HG02943 (cell line): ENCODE data around the gene TBC1D26.
"Not testable (repeated sequence)": the region's sequence is repeated elsewhere in the genome, so short reads cannot be mapped to it uniquely, and the experiment has no call there.

Experiments
- ATAC-seq: cut with Tn5 transposase; IDR thresholded peaks from one replicate; pipeline ENCODE4 v1.9.1; 2021; ENCODE audit warnings: mild to moderate bottlenecking, low read depth, moderate library complexity; ENCODE audit not compliant: unreplicated experiment

The TBC1D26 gene

DNA sequence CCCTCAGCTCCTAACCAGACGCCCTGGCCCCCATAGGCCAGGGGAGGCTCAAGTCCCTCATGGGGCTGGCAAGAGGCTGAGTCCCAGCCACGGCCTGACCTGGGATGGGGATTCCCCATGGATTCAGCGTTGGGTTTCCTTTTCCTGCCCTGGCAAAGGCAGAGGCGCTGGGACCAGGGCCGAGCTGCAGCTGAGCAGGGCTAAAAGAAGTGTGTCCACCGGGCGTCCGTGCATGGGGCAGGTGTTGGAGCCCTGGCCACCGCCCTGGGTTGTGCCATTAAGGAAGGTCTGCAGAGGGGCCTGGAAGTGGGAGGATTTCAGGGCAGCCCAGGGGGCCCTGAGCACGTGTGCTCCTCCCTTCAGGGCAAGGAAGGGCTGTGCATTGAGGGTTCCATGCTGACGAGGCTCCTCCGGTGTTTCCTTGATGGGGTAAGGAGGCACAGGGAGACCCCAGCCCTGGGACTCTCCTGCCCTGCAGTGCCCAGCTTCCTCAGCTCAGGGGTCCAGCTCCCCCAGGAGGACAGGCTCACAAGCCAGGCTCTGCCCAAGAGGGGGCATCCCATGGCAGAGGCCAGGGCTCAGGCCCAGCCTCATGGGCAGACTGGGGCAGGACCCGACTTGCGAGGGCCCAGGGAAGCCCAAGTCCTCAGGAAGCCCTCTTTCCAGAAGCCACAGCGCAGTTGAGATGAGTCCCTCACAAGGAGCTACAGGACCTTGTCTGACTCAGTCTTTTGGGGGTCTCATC lies 10.1 kb downstream of the TBC1D26 start:
- no peak for ATAC-seq

DNA sequence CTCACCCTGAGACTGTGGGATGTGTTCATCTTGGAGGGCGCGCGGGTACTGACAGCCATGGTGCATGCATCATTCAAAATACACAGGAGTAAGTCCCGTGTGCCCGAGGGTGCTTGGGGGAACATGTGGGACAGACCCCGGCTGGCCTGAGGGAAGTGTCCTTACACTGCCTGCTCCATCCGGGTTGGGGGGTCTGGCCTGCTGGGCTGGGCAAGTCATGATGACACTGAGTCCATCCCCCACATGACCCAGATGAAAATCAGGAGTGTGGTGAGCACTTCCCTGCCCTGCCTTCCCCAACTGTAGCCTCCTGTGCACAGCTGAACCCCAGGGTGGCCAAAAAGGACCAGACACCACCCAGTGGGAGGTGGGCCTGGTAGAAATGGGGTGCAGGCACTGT lies 10.8 kb downstream of the TBC1D26 start:
- ATAC-seq: no peak

DNA sequence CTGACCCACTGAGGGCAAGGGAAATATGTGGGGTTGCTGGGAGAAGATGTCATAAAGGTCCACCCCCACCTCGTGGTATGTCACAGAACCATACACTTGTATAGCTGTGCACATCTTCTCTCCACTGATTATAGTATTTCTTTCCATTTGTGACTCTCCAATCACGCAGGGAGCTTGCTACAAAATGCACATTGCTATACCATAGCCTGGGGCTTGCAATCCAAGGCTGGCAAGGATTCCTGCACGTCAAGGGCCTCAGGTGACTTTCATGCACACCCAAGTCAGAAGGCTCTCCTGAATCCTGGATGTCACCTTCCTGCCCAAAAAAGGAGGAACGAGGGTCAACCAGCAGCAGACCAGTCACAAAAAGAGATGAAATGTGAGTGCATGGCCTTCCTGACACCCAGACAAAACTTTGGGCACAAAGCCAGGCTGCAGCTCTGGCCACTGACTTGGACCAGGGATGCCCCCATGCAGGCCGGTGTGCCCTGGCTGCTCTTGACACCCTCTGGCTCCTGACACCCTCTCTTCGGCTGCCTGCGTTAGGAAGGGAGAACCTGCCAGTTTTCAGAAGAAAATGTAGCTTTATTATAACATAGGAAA lies 12.1 kb downstream of the TBC1D26 start:
- ATAC-seq: no peak

DNA sequence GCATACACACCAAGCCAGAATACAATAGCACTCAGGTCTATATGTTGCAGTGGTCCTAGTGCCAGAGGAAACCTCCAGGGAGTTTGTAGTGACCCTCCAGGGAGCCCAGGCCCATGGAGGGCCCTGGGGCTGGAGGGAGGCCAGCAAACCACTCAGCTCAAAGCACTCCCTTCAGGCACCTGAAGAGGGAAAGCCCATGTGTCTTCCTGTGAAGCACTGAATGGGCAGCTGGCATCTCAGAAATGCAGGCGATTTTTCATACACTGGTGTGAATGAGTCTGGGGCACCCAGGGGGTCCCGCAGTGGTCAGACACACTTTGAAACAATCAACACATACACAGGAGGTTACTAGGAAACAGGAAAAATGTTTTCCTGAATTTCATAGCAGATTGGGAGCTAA lies 12.8 kb downstream of the TBC1D26 start:
- ATAC-seq: no peak

DNA sequence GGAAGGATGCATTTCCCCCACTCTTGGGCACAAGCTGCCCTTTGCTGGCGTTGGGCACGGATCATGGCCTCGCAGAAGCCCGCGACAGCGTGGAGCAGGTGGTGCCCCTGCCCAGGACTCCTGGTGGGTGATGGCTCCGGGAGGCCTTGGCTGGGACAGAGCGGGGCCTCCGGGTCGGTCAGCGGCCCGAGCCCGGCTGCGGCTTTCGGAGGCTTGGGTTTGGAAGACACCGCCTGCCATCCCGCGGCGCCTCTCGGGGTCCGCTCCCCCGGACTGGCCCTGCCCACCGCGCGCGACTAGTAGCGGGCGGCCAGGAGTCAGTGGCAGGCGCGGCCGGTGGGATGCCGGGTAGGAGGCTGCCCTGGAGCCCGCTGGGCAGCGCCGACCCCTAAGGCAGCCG lies 17.3 kb downstream of the TBC1D26 start:
- not testable (repeated sequence) for ATAC-seq

DNA sequence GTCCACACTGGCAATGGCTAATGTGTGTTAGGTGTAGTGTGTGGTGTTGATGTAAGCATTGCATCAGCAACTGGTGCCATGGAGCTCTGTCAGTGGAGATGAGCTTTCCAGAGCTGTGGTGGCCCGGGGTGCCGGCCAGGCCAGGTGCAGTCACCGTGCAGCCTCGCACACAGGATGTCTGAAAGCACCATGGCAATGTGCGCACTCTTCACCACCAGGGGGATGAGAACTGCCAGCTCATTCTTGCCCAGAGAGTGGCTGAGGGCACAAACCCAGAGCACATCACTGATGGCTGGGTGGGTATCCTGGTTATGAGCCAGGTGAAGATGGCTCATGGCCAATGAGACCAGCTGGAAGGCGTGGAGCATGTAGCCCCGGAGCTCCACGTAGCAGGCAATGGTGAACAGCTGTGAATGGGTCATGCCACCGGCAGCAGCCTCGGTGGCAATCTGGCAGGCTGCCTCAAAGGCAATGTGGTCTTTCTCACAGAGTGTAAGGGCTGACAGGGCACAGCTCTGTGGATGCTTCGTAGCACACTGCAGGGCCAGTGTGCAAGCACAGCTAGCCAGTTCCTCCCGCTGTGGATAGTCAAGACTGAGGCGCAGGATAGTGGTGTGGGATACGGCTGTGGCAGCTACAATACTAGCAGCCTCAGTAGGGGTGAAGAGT lies 36.9 kb downstream of the TBC1D26 start:
- ATAC-seq: not testable (repeated sequence)

DNA sequence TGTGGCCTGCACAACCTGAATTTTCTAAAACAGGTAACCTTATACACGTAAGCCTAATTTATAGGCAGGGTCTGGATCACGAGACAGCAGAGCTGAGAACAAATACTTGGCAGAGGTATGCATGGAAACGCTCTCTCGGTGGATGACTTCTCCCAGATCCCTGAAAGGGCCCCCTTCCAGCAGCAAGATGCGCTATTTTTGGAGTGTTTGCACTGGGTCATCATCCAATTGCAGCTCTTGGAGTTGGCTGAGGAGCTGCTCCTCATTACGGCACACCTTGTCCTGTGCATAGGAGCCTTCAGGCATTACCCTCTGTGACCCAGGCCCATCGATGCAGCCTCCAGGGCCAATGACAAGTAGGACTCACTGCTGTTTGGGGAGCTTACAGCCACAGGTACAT lies 38.6 kb downstream of the TBC1D26 start:
- ATAC-seq: not testable (repeated sequence)

DNA sequence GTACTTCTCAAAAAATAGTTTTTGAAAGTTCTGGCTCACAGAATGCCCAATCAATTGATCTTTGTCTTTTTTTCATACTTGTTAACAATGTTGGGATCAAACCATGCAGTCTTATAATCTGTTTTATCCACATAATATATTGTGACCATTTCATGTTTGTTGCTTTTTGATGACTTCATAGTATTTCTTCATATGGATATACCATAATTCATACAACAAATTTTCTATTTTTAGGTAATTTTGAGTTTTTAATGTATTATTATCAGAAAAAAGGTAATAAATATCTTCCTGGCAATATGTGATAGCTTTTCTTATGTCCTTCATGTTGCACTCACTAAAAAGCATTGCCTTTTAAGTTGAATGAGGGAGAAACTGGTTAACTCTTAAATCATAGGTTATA lies 44.8 kb downstream of the TBC1D26 start:
- no peak for ATAC-seq

DNA sequence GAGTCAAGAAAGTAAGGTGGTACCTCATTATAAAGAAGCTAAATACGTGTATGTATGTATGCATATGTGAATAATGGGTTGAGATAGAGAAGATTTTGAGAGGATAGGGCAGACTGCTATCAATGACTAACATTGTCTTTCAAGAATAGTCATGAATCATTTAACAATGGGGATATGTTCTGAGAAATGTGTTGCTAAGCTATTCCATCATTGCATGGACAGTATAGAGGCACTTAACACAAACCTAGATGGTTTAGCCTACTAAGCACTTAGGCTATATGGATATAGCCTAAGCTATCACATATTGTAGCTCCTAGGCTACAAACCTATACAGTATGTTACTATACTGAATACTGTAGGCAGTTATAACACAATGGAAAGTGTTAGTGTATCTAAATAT lies 45.2 kb downstream of the TBC1D26 start:
- no peak for ATAC-seq

DNA sequence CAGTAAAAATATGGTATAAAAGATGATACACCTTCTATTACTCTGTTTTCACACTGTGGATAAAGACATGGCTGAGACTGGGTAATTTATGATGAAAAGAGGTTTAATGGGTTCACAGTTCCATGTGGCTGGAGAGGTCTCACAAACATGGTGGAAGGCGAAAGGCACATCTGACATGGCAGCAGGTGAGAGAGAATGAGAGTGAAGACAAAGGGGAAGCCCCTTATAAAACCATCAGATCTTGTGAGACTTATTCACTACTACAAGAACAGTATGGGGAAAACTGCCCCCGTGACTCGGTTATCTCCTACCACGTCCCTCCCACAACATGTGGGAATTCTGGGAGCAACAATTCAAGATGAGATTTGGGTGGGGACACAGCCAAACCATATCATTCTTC lies 45.6 kb downstream of the TBC1D26 start:
- no peak for ATAC-seq

DNA sequence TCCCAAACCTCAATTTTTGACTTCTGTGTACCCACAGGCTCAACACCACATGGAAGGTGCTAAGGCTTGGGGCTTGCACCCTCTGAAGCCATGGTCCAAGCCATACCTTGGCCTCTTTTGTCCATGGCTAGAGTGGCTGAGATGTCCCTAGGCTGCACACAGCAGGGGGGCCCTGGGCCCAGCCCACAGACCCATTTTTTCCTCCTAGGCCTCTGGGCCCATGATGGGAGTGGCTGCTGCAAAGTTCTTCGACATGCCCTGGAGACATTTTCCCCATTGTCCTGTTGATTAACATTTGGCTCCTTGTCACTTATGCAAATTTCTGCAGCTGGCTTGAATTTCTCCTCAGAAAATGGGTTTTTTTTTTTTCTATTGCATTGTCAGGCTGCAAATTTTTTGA lies 47.0 kb downstream of the TBC1D26 start:
- ATAC-seq: no peak

DNA sequence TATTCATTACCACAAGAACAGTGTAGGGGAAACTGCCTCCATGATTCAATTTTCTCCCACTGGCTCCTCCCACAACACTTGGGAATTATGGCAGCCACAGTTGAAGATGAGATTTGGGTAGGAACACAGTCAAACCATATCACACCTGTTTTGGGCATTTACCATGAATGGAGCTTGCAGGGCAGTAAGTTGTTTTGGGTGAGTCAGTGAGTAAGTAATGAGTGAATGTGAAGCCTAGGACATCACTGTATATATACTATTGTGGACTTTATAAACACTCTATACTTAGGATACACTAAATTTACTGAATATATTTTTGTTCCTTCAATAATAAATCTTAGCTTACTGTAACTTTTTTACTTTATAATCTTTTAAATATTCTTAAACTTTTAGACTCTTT lies 48.1 kb downstream of the TBC1D26 start:
- ATAC-seq: no peak

DNA sequence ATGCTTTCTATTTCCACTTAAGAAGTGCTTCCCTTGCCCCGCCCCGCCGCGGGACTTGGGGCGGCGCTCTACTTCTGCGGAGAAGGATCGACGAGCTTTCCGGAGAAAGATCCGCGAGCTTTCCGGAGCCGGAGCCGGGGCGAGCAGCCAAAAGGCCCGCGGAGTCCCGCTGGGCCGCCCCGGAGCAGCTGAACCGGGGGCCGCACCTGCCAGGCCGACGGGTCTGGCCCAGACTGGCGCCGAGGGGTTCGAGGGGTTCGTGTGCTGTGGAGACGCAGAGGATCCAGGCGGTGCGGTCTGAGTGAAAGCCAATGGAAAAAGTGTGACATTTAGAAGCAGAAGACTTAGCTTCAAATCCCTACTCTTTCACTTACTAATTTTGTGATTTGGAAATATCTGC lies 50.8 kb downstream of the TBC1D26 start:
- ATAC-seq: no peak

DNA sequence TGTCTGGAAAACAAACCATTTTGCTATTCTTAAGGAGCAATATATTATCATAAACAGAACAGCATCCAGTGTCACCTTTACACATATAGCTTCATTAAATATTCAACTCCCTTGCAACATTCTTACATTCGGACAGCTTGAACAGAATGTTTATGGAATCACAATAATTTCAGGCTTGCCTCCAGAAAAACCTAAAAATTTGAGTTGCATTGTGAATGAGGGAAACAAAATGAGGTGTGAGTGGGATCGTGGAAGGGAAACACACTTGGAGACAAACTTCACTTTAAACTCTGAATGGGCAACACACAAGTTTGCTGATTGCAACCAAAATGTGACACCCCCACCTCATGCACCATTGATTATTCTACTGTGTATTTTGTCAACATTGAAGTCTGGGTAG lies 51.4 kb downstream of the TBC1D26 start:
- ATAC-seq: no peak

DNA sequence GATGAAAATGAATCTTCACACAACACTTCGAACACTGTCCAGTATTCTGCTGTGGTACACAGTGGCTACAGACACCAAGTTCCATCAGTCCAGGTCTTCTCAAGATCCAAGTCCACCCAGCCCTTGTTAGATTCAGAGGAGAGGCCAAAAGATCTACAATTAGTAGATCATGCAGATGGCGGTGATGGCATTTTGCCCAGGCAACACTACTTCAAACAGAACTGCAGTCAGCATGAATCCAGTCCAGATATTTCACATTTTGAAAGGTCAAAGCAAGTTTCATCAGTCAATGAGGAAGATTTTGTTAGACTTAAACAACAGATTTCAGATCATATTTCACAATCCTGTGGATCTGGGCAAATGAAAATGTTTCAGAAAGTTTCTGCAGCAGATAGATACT lies 52.3 kb downstream of the TBC1D26 start:
- not testable (repeated sequence) for ATAC-seq

DNA sequence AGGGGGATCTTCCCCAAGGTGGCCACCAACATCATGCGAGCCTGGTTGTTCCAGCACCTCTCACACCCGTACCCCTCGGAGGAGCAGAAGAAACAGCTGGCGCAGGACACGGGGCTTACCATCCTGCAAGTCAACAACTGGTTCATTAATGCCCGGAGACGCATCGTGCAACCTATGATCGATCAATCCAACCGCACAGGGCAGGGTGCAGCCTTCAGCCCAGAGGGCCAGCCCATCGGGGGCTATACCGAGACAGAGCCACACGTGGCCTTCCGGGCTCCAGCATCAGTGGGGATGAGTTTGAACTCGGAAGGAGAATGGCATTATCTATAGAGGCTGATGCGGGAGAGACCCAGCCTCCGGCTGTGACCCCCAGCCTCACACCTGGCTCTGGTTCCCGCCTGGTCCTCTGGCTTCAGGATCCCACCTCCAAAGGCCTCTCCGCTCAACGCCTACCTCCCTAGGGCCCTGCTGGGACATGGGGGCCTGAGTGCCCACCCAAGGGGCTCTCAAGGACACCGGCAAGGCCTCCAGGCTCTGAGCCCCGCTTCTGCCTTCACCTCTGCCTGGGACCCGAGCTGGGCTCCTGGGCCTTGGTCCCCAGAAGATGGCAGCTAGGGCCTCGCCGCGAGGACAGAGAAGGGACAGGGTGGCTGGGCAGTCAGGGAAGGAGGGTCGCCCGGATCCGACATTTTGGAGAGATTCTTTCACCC lies 55.4 kb downstream of the TBC1D26 start:
- not testable (repeated sequence) for ATAC-seq

DNA sequence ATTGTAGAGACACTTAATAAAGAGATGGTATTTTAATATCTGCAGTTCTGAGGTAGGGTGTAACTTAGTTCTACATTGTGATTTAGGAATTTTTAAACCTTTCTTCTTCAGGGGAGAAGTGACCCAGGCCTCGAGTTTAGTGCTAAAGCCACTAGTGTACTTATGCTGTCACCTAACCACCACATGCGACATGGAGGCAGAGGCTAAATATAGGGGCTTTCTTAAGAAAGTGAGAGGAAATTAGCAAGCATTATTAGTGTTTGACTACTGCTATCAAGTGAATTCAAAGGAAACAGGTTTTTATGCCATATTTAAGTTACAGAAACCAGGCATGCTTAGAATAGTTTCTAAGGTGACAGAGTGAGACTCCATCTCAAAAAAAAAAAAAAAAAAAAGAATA lies 56.3 kb downstream of the TBC1D26 start:
- ATAC-seq: not testable (repeated sequence)
